ENCODE measurements around the gene HID1. TPM values are rescaled to one million over a fixed set of nuclear protein-coding genes. Genes with fewer than 3 reads are reported as not detected.
A peak's percentile ranks its signal among the peaks of the same experiment; 100 is the strongest.
"Not testable (repeated sequence)": the region's sequence is repeated elsewhere in the genome, so short reads cannot be mapped to it uniquely, and the experiment has no call there.

The HID1 gene
- total and polyA plus RNA-seq, 2 of the 4 experiments (the other 2 are of a cell fraction) = 0.18 to 1.7 TPM

GRCh38 chr17:74982663-74983313 is 10.2 kb upstream of the HID1 start:
- dilution Hi-C loops (cut with HindIII; ENCODE audit: low sequenced_read_pairs, unreplicated experiment); ATAC-seq (ENCODE audit: low read depth); BruUV-seq (replicated peaks); H3K9me1 ChIP-seq (ENCODE audit: insufficient read depth, low read length); in situ Hi-C loops (cut with MboI; ENCODE audit: low sequenced_read_pairs); H3K27me3 ChIP-seq (ENCODE audit: control insufficient read depth, insufficient read depth, low read length); H2BK15ac ChIP-seq (ENCODE audit: low read depth, low read length); H4K20me1 ChIP-seq (ENCODE audit: insufficient read depth, low read length); H3K4me1 ChIP-seq (ENCODE audit: control insufficient read depth, insufficient read depth, low read length); H3K36me3 ChIP-seq (ENCODE audit: control insufficient read depth, insufficient read depth, low read length); intact Hi-C loops (cut with micrococcal nuclease); POLR2A ChIA-PET (ENCODE audit: unreplicated experiment); H3K9me3 ChIP-seq (ENCODE audit: control insufficient read depth, insufficient read depth, low read length); H2BK20ac ChIP-seq (ENCODE audit: low read depth, low read length); DNase-seq; CTCF ChIA-PET: not testable (repeated sequence)
- H4K5ac ChIP-seq (ENCODE audit: low read depth, low read length) = peak overlapping the region; percentile 41
- H4K91ac ChIP-seq (ENCODE audit: insufficient read depth, low read depth, low read length) = peak overlapping the region; percentile 24; the same call in 1 of the 2 replicates
- H3K14ac ChIP-seq (replicated peaks; ENCODE audit: low read depth, low read length) = peak overlapping the region; percentile 33; the same call in 1 of the 2 replicates
- H3K23ac ChIP-seq (ENCODE audit: low read depth, low read length) = peak overlapping the region; percentile 28; the same call in 1 of the 2 replicates
- H3K4me3 ChIP-seq (ENCODE audit: insufficient read depth, low read depth, low read length) = peak overlapping the region; percentile 77
- H3K79me1 ChIP-seq (ENCODE audit: low read depth in 1 of 2, low read length in 2 of 2) = peaks cover 4 to 20% of the 10 kb centered on the region in 2 experiments; a peak in 3 of 4 replicates
- peak overlapping the region; percentile 77 to 98 for H4K8ac ChIP-seq (ENCODE audit: low read depth in 2 of 2, low read length in 2 of 2)
- peak overlapping the region; percentile 83 for H3K9ac ChIP-seq (ENCODE audit: low read depth, low read length)
- peak overlapping the region; percentile 14; the same call in 1 of the 2 replicates for H3K56ac ChIP-seq (ENCODE audit: extremely low read depth, insufficient read depth, low read length)
- H2AK5ac ChIP-seq (ENCODE audit: low read depth, low read length) = peak overlapping the region; percentile 29
- peak overlapping the region; percentile 70 for H2AK9ac ChIP-seq (replicated peaks; ENCODE audit: low read depth, low read length, poor library complexity)
- WGBS, 2 experiments (ENCODE audit: extremely low coverage in 2 of 2, insufficient read length in 1 of 2) = 40% methylated on average over 2 of the region's 14 CpGs; no CpG with 5 or more reads in 1 of the 2 experiments
- H3K4me2 ChIP-seq (ENCODE audit: low read depth, low read length) = peak overlapping the region; percentile 71
- H3K18ac ChIP-seq (ENCODE audit: low read depth, low read length) = peak overlapping the region; percentile 8; the same call in 1 of the 2 replicates
- peak overlapping the region; percentile 99 for H2AFZ ChIP-seq (replicated peaks; ENCODE audit: low read length, poor library complexity)
- peak overlapping the region; percentile 1 for H2BK5ac ChIP-seq (ENCODE audit: low read depth, low read length, poor library complexity, severe bottlenecking)
- peak overlapping the region; percentile 3; the same call in 1 of the 2 replicates for H2BK120ac ChIP-seq (ENCODE audit: low read depth, low read length)
- H3K4ac ChIP-seq (ENCODE audit: low read depth, low read length) = peak overlapping the region; percentile 76
- peak overlapping the region; percentile 33 for H3K27ac ChIP-seq (ENCODE audit: insufficient read depth, low read length)
